Fibroblast of pulmonary artery (primary cell): Measurements from ENCODE around the gene PSAP.
A peak's percentile ranks its signal among the peaks of the same experiment; 100 is the strongest.
"Not testable (repeated sequence)": the region's sequence is repeated elsewhere in the genome, so short reads cannot be mapped to it uniquely, and the experiment has no call there.

Experiments used
- DNase-seq: peaks from one replicate; pipeline ENCODE4 v3.0.0-alpha.2; 2010; ENCODE audit warnings: low read depth
- H3K4me3 ChIP-seq: replicated peaks from 2 replicates; pipeline ENCODE4 v1.5.1; 2011; ENCODE audit warnings: low read depth, mild to moderate bottlenecking, control low read depth, low read length, moderate library complexity
- CTCF ChIP-seq: IDR thresholded peaks from 2 replicates; pipeline ENCODE4 v1.5.1; 2011; ENCODE audit warnings: mild to moderate bottlenecking, control low read depth, low read length, inconsistent platforms; ENCODE audit errors: missing control alignments

The PSAP gene

GRCh38 chr10:71850743-71851464 lies at the start of gene PSAP:
TSS of gene PSAP (minus strand) at chr10:71851251. CDS start at chr10:71851221, 30 bp downstream.
- peak; percentile 98 for DNase-seq
- no peak for TF ChIP-seq CTCF
- H3K4me3 ChIP-seq, result peak within 1 kb of the TSS; percentile 82

GRCh38 chr10:71900441-71901180 lies 49.6 kb upstream of the PSAP start:
- H3K4me3 ChIP-seq, result no peak overlapping the region
- DNase-seq, result no peak
- TF ChIP-seq CTCF, result no peak

- DNase-seq, result no peak
- no peak overlapping the region for H3K4me3 ChIP-seq
- no peak for TF ChIP-seq CTCF
Observed at GRCh38 chr10:71899665-71900412, 48.8 kb upstream of the PSAP start.

GRCh38 chr10:71898346-71898745 lies 47.3 kb upstream of the PSAP start:
- not testable (repeated sequence) for H3K4me3 ChIP-seq, DNase-seq

- no peak for TF ChIP-seq CTCF
- no peak for DNase-seq
- no peak overlapping the region for H3K4me3 ChIP-seq
Observed at GRCh38 chr10:71893920-71894319, 42.9 kb upstream of the PSAP start.

- no peak for TF ChIP-seq CTCF
- no peak for DNase-seq
Observed at GRCh38 chr10:71893258-71893815, 42.3 kb upstream of the PSAP start.

GRCh38 chr10:71891437-71891836 lies 40.4 kb upstream of the PSAP start:
- no peak overlapping the region for H3K4me3 ChIP-seq
- TF ChIP-seq CTCF, result no peak
- no peak for DNase-seq

More at GRCh38 chr10:71893258-71893815, 42.3 kb upstream of the PSAP start:
- no peak overlapping the region for H3K4me3 ChIP-seq
